Measurements from ENCODE around the gene PLXNB2.

DNA sequence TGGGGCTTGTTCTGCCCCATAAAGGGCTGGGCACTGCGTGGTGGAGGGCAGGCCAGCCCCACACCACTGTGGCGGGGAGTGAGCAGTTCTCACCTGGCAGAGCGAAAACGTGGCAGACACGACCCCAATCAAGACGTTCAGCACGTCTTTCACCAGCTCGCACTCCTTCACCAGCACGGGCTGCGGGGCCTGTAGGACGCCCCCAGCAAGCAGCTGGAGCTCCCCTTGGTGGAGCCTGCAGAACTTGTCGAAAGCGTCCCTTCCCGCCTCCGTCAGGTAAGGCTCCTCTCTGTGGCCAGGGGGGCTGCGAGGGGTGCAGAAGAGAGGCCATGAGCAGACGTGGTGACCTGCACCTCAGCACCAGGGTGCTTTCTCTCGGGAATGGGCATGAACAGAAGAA is 74.2 kb downstream of the PLXNB2 start:
- TF ChIP-seq CTCF (conservative IDR thresholded peaks at IDR 0.05) = no peak
- TF ChIP-seq EZH2 (IDR thresholded peaks at IDR 0.05; ENCODE audit: low read depth) = no peak
